Activated CD4-positive, CD25-positive, alpha-beta regulatory T cell treated with anti-CD3 and anti-CD28 coated beads, Interleukin-2, amount 50 U/mL, for 16 hours (primary cell): ENCODE data around the gene PTPN4.
"Not testable (repeated sequence)": the region's sequence is repeated elsewhere in the genome, so short reads cannot be mapped to it uniquely, and the experiment has no call there.

Experiments used
- DNase-seq: peaks from one replicate; pipeline ENCODE4 v3.0.0-alpha.2; 2020; ENCODE audit warnings: low read depth, low spot score

Gene PTPN4

DNA sequence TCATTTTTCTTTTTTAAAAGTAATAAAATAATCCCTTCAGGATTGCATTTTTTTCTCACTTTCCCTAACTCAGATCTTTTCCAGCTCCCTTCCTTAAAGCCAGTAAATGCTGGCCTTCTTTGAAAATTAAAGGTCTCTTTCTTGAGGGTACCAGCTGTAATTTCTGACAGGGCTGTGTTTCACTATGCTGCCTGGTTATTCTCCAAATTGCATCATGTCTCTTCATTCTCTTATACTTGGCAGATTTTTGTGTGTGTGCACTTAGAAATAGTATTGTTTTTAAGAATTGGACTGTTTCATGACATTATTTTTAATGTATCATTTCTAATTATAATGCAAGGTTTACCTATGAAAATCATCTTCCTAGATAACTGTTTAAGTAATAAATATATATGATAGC, 181.1 kb downstream of the PTPN4 start:
- DNase-seq, result no peak

DNA sequence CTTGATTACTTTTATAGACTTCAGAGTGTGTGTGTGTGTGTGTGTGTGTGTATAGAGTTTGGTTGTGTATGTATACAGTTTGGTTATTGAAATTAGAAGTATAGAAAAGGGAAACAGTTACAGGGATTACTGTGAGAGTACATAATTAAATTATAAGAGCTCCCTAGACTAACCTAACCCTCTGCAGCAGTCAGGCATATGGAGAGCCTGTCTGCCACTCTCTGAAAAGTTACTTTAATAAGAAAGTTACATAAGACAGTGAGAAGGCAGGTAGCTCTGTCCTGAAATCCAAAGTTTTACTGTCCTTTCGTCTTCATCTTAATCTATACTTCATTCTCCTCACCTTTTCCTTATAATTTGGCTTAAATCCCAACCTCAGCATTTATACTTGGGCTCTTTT, 181.7 kb downstream of the PTPN4 start:
- DNase-seq, result no peak

DNA sequence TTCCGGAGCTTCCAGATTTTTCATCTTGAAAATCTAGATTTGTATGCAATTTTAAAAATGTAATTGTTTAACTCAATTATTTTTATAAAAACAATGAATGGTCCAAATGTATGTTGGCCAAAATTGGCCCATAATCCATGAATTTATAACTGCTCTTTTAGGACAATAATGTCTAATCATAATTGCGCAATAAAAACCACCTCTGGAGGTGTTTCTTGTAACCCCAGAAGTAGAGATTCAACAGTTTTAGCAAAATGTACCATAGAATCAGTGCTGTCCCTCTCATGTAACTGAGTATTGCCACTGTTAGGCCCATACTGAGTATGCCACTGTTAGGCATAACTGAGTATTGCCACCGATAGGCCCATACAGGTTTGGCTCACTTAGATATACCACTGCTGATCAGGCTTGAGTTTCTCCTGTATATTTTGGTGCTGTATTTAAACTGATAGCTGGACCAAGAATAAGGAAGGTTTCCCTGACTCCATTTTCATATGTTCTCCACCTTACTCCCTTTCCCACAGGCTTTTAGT, 182.3 kb downstream of the PTPN4 start:
- no peak for DNase-seq

DNA sequence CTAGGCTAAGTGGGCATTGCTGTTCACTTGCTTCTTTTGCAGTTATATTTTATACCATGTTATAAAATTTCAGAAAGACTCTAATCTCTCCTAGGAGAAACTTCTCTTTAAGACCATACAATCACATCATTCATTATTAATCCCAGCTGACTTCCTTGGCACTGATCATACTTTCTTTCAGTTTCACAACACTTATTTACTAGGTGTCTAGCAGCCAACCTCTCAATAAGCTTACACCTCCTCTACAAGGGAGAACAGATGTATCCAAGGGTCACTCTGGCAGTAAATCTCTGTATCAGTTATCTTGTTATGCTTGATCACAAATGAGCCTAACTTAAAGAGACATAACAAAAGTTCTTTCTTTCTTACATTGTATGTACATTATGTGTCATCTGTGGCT, 183.3 kb downstream of the PTPN4 start:
- DNase-seq, result no peak

DNA sequence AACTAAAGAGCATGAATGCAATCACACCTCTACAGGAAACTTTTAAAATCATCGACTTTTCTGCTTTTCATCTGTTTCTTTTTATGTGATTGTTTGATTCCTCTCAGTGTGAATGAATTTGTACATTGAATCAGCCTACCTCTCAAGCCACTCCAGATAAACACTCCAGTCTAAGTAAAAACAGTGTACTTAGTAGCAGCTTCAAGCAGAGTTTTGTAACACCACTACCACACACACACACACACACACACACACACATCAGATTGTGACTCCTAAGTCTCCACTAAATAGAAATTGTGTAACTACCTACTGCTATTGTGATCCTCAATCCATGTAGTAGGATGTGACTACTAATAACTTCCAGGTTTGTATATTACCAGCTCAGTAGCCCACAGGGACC, 187.8 kb downstream of the PTPN4 start:
- no peak for DNase-seq

DNA sequence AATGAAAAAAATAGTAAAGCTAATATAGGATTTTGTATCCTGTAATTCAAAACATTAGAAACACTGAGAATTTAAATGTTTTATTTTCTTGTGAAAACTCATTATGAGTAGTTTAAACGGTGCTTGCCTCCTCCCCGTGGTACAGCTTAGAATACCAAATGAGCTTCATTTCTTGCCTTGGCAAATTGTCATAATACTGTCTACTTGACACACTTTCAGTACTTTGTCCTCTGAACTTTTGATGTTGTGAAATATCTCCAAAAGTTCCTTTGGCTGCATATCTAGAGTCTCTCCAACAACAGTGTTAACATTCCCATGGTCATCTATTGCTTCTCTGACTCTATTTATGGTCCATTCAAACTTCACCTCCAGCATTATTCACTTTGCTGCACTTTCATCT, 191.2 kb downstream of the PTPN4 start:
- no peak for DNase-seq

DNA sequence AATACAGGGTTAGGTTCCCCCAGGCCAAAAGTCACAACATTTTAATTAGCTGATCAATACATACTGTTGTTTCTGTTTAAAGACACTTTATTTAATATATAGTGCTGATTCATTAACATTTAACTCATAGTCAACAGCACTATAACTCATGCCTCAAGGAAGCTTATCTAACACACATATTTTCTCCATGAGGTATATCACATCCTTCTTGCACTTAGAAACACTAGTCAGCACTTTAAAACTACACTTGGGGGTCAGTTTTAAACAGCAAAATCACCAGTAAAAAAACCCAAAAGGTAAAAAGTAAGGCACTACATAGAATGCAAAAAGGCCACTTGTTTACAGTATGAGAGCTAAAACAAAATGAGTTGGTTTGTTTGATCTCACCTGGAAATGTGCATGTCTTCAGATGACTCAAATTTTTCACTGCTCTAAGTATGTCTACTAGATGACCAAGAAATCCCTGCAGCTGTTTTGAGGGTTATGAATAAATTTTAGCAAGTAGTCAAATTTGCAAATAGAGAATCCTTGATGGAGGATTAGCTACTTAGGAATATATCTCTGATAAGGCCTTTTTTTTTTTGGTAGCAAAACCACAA, 199.0 kb downstream of the PTPN4 start:
- DNase-seq, result no peak

DNA sequence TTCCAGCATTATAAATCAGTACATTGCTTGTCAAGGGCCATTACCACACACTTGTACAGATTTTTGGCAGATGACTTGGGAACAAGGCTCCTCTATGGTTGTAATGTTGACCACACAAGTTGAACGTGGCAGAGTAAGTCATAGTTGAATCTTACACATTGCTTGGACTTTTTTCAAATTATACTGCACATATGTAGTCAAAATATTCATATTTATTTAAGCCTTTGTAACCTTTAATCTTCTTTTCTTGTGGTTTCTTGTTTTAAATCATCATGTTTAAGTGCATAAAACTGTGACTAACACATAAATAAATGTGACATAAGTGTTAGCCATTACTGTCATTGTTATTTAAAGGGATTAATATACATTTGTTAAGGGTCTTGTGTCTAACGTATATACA, 201.1 kb downstream of the PTPN4 start:
- DNase-seq, result no peak

DNA sequence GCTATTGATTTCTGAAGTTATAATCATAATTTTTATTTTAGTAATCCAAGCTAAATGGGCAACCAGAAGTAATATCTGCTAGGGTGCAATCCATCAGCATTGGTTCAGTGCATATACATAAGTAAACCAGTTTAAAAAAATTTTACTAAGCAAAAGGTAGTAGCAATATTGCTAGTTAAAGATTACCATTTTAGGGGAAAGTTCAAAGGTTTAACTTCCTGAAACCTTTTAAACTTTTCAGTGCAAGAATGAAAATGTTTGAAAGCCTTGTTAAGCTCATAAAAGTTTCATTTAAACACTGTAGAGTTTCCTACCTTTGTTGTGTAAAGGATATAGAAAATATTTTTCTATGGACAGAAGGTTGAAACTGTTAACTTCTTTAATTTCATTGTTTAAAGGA, 222.2 kb downstream of the PTPN4 start:
- DNase-seq, result no peak

DNA sequence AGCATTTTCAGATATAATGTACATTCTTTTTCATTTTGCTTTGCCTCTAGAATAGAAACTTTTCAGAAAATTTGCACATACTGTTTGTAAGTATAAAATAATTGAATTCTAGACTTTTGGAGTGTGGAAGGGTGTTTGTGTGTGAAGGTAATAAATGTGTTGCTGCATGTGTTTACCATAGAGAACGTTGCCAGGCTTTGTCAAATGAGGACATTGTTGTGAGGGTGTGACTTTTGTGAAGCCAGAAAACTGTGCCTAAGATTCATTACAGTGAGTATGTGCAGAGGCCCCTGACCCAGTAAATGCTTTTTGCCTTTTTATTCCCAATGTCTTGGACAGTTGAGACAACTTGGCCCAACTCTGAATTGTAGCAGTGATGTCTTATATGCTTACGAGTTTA, 222.8 kb downstream of the PTPN4 start:
- no peak for DNase-seq

DNA sequence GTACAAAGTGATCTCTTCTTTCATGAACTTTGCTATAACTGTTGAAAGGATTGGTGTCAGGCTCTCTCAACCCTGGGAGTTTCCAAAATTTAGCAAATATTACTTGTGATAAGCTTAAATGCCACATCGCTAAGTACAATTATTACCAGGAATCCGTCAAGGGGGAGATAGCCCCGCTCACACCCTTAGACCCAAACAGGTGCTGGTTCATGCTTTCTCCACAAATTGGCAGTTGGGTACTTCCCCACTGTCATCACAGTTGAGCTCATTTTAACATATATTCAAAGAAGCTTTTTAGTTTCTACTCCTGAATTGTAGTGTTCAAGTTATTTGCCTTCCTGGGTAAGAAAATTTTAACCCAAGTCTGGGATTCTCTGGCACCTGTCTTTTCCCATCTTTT, 223.4 kb downstream of the PTPN4 start:
- DNase-seq, result no peak

DNA sequence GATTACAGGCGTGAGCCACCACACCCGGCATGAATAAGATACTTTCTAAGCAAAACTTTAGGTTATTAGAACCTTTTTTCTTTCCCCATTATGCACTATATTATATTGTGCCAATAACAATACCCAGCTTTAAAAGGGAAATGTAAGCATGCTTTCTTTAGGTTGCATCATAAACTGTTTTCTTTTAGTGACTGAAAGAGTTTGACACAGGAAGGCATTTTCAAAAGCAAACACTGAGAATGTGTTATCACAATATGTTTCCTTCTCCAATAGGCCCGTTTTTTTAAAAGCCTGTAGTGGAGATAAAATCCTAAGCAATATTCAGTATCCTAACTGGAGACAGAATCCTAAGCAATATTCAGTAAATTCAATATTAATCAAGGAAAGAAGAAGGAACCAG, 236.4 kb downstream of the PTPN4 start:
- DNase-seq, result no peak

DNA sequence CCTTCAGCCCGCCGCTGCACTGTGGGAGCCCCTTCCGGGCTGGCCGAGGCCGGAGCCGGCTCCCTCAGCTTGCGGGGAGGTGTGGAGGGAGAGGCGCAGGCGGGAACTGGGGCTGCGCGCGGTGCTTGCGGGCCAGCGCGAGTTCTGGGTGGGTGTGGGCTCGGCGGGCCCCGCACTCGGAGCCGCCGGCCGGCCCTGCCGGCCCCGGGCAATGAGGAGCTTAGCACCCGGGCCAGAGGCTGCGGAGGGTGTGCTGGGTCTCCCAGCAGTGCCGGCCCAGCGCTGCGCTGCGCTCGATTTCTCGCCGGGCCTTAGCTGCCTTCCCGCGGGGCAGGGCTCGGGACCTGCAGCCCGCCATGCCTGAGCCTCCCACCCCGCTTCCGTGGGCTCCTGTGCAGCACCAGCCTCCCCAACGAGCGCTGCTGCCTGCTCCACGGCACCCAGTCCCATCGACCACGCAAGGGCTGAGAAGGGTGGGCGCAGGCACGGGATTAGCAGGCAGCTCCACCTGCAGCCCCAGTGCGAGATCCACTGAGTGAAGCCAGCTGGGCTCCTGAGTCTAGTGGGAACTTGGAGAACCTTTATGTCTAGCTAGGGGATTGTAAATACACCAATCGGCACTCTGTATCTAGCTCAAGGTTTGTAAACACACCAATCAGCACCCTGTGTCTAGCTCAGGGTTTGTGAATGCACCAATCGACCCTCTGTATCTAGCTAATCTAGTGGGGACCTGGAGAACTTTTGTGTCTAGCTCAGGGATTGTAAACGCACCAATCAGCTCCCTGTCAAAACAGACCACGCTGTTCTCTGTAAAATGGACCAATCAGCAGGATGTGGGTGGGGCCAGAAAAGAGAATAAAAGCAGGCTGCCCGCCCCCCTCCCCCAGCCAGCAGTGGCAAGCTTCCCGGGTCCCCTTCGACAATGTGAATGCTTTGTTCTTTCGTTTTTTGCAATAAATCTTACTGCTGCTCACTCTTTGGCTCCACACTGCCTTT, 237.5 kb downstream of the PTPN4 start:
- not testable (repeated sequence) for DNase-seq

DNA sequence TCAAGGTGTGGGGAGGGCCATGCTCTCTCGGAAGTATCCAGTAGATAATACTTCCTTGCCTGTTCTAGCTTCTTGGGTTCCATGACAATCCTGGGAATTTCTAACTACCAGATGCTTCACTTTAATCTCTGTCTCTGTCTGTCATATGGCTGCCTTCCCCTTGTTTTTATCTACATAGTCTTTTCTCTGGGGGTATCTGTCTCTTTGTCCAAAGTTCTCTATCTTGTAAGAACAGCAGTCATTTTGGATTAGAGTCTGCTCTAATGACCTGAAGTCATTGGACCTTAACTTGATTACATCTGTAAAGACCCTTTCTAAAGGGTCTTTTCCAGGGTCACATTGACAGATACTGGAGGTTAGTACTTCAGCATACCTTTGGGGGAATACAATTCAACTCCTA, 241.7 kb downstream of the PTPN4 start:
- DNase-seq, result no peak

DNA sequence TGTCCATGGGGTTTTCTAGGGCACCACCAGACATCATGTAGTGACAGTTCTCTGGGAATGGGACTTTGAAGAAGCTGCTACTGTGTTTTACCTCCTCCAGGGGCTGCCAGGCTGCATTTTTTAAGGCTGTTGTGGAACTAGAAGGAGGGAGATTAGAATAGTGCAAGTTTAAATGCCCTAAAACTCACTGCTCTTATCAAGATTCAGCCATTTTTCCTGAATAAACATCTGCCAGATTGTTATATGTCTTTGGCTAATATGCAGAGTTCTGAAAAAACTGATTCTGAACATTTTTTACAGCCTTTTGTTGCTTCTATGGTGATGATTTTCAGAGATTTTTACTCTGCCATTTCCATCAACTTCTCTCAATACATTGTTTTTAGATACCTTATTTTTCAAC, 244.5 kb downstream of the PTPN4 start:
- no peak for DNase-seq

DNA sequence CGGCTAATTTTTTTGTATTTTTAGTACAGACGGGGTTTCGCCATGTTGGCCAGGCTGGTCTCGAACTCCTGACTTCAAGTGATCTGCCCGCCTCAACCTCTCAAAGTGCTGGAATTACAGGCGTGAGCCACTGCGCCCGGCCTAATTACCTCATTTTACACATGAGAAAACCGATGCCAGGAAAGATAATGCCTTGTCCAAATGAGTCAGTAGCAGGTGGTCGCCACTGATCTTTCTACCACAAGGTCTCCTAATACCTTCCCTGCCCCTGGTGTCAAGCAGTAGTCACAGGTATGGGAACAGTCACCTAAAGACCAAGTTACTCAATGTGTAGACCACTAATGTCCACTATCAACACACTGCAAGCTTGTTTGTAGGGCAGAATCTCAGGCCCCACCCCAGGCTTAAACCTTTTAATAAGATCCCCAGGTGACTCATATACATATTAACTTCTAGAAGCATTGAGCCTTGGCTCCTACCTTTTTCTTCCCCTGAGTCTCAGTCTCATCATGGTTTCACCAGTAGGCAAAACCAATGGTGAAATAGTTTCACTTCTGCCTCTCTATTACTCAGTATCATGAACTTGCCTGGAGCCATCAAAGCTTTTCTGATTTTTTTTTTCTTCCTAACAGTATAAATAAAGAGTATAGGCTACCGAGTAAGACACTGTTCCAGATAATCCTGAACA, 246.3 kb downstream of the PTPN4 start:
- DNase-seq, result no peak

DNA sequence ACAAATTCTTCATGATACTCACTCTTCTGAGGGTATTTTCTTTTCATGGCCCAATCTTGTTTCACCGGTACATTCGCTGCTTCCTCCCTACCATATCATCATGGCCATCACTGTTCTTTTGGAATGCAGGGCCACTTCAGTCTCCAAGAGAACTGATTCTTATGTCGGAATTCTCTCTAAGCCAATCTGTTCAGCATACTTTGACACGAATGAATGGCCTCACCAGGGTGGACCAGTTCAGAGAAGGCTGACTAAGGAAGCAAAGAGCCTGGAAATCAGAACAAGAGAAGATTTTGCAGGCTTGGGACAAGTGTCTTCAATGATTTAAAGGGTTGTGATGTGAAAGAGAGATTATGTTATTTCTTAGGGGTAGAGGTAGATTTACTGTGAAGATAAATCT, 248.1 kb downstream of the PTPN4 start:
- DNase-seq, result no peak

DNA sequence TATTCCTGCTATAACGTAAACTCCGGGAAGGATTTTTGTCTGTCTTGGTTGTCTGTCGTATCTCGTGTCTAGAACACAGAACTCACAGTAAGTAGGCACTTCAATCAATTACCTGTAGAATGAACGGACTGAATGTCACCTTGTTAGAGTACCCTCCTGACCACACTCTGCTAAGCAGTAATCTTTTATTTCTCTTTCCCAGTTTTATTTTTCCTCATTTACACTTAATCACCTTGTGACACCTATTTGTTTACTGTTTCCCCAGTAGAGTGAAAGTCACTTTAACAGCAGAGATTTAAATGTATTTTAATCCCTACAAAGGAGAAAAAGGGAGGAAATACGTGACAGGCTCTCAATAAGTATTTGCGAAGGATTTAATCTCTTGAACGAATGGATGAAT, 252.6 kb downstream of the PTPN4 start:
- no peak for DNase-seq

DNA sequence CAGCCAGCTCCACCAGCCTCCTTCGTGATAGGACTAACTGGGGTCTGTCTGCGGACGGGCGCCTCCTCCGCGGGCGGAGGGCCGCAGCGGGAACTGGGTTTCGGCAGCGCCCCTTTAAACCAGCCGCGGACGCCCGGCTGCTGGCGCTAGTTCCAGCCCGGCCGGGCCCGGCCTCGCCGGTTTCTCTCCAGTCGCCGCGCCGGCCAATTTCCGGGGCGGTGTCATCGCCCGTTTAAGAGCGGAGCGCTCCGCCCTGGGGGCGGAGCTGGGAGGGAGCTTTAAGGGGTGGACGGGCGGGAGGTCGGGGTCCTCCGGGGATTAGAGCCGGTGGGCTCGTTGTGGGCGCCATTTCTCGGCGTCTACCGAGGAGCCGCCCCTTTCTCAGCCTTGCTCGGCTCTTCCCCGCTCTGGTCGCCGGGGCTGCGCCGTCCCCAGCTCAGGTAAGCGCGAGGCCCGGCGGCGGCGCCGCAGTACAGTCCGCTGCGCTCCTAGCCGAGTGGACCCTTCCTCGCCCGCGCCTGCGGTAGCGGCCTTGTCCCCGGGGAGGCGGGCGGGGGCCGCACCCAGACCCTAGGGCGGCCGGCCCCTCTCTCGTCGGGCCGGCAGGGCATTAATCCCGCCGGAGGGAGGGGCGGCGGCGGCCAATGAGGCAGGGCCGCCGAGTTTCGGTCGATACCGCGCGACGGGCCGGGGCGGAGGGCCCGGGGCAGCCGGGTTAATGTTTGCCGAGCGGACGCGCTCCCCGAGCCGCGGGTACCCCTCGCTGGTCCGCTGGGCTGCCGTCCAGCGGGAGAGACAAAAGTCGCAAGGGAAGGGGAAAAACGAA, 253.3 kb downstream of the PTPN4 start, which contains the start of gene EPB41L5:
EPB41L5 (plus strand) TSS at position 307 of the 826 bp plus-strand sequence. CDS start 6,008 bp downstream, outside the sequence.
- peak; percentile 54 for DNase-seq

DNA sequence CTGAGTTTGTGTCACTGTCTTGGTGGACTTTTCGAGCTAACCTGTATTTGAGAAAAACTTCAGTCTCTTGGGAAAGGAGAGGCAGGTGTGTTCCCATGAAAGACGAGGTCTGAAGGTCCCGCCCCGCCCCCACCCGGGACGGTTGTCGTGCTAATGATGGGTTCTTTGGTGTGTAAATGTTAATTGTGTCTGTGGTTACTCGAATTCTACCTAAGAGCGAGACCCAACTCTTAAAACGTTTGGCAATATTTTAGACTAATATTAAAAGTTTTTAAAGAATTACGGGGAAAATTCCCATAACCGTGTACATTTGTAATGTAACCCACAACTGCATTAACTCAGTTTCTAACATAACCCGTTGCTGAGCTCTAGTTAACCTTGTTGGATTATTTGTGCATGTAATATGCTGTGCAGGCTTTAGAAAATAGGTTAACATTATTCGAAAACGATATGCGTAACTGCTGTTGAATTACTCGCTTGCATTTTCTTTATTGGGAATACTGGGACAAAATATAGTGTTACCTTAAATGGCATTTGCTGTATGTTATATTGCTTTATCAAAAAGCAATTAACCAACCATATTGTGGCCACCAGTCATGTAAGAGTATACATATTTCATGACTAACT, 254.0 kb downstream of the PTPN4 start:
- no peak for DNase-seq
